Midbrain (tissue), 1 donor: ENCODE data around the gene ZBTB45.

Source experiments
- DNase-seq: peaks from one replicate; lab custom pipeline; 2025; lab: John Stamatoyannopoulos, UW

Gene ZBTB45

DNA sequence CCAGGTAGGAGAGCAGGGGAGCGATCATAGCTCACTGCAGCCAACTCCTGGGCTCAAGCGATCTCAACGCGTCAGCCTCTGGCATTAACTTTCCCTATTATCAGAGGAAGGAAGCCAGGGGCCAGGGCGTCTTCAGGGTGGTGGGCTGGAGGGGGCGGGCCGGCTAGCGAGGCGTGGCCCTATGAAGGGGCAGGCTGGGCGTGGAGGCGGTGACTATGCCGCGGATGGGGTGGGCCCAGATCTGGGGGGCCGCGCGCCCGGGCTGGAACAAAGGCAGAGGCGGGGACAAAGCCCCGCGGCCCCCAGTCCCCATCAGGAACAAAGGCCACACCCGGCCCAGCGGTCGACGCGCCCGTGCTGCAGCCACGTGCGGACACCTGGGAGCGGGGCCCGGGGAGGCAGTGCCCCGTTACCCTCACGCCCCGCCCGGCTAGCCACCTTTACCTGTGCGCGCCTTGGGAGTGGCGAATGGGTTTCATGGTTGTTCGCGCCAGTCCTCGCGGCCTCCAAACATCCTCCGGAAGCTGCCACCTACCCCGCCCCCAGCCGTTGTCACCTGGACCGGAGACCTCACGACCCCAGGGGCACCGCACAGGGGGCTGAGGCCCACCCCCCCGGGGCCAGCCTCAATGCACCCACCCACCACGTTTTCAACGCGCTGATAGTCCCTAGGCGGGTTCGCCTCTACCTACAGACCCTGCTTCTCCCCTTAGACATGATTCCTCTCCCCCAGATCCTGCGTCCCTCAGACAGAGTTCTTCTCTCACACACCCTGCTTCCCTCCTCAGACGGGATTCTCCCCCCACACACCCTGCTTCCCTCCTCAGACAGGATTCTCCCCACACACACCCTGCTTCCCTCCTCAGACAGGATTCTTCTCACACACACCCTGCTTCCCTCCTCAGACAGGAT, 18.9 kb upstream of the ZBTB45 start:
- no peak for DNase-seq

DNA sequence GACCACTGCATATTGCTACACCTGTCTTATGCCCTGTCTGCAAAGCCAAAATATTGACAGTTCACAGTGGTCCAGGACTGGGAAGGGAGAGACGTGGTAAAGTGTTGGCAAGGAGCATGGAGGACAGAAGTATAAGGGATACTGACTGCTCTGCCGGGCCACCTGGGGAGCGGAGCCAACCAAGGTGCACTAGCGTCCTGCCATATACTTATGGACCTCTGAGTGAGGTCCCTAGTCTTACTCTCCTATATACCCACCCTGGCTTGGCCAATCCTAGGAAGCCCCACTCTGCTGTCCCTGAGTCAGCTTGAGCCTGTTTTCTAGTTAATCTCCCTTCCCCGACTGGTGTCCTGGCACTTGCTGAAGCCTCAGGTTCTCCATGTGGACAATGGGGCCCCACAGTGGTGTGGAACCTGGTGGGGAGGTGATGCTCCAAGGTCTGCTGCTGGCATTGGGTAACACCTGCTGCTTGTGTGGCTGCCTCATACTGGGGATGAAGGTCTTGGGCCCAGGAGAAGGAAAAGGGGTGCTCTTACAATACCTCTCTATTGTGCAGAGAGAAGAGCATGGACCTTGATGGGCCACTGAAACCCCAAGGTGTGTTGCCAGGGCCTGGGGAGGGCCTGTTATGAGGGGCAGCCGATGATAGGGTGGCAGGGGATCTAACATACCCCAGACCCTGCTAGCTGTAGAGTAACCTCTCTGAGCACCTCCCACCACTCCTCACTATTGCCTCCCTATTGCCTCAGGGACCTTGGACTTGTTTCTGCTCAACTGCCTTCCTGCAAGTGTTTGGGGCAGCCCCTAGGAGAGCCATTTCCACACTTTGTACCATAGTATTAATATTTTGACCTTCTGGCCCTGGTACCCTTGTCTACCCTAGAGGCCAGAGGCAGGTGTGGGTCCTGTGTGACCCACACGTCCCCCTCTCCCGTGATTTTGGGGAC, 17.5 kb upstream of the ZBTB45 start:
- DNase-seq: no peak

DNA sequence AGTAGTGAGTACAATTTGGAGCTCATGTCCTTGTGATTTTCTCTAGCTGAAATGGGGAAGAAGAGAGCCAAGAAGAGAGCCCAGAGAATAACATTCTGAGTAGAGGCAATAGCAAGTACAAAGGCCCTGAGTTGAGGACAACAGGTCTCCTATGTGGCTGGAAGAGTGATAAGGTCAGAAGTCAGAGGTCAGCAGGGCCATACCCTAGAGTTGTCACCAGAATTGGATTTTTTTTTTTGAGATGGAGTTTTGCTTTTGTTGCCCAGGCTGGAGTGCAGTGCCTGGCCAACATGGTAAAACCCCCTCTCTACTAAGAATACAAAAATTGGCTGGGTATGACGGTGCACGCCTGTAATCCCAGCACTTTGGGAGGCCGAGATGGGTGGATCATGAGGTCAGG, 16.2 kb upstream of the ZBTB45 start:
- DNase-seq: no peak

DNA sequence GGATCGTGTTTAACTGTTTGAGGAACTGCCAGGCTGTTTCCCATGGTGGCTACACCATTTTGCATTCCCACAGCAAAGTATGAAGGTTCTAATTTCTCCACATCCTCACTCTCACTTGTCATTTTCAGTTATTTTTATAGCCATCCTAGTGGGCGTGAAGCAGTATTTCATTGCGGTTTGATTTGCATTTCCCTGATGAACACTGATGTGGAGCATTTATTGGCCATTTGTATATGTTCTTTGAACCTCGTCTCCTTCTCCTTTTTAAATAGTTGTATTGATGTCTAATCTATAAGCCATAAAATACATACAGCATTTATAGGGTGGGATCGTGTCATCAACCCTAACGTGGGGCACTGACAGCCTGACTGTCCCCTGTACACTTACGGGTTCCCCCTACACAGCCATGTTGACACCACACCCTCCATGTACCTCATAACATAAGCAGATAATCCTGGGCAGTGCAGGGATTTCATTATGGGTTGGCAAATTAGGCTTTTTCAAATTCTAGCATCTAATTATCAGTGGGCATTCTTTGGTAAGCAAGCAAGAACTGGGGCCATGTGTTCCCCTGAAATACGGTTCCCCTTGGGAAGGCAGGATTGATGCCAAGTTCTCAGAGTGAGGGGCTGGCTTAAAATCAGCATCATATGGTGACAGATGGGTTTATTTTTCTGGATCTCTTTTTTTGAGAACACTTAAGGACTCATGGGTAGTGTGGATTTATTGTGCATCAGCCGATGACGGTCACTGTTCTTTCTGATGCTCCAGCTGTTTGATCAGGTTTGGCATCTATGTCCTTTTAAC, 11.6 kb upstream of the ZBTB45 start:
- no peak for DNase-seq

DNA sequence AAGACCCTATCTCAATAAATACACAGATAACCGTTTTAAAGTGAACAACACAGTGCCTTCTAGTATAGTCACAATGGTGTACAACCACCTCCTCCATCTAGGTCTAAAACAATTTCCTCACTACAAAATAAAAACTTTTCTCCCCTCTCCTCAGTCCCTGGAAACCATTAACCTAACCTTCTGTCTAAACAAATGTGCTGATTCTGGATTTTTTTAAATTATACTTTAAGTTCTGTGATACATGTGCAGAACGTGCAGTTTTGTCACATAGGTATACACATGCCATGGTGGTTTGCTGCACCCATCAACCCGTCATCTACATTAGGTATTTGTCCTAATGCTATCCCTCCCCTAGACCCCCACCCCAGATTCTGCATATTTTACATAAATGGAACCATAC, 9.8 kb upstream of the ZBTB45 start:
- DNase-seq: no peak

DNA sequence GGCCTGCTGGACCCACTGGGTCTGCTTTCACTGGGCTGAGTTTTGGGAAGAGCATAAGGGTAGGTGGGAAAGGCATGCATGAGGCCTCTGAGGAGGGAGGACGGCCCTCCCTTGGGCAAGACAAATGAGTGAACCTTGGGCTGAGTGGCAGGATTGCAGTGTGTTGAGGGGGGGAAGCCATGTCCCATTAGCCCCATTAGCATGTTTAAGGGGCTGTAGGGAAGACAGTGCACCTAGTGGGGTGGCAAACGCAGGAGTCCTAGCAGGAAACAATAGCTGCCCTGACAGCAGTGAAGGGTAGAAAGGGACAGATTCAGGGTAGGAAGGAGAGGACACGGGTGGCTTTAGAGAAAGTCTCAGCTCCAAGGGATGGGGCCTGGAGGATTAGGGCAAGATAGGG, 3.1 kb upstream of the ZBTB45 start:
- DNase-seq: no peak

DNA sequence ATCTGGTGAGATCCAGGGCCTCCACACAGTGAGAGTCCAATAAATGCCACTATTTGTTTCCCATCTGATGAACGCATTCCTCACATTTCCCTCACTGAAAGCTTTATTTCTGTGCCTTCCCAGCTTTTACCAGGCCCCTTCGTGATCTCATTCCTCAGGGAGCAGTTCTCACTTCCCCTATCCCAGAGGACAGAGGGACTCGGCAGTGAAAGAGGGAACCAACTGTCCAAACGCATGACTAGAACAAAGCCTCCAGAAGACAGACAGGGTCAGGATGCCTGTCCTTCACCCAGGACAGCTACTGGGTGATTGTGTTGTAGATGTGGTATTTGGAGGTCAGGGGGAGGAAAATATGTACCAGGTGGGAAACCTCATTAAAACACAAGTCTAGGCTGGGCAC, 2.0 kb upstream of the ZBTB45 start:
- no peak for DNase-seq

DNA sequence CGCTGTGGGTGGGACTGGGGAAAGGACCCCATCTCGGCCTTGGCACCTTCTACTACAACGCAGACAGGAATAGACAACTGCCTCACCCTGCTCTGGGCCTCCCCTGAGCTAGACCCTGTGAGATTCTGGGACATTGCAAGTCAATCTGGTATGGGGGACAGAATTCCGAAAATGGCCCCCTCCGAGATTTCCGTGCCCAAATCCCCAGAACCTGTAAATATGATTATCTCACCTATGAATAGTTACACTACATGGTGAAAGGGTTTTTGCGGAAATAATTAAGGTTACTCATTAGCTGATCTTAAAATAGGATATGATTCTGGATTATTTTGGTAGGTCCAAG, 618 bp upstream of the ZBTB45 start:
- no peak for DNase-seq

DNA sequence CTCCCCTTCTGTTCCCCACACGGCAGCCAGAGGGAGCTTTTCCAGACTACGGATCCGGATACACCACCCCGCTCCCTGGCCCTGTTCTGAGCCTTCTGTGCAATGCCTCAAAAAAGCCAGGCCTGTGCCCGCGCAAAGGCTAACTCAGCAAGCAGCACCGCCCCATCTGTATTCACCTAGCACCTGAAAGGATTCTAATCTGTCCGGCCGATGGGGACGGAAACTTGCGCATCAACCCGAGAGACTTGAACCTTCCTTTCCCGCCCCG, 589 bp downstream of the ZBTB45 start:
- DNase-seq: peak; percentile 30

DNA sequence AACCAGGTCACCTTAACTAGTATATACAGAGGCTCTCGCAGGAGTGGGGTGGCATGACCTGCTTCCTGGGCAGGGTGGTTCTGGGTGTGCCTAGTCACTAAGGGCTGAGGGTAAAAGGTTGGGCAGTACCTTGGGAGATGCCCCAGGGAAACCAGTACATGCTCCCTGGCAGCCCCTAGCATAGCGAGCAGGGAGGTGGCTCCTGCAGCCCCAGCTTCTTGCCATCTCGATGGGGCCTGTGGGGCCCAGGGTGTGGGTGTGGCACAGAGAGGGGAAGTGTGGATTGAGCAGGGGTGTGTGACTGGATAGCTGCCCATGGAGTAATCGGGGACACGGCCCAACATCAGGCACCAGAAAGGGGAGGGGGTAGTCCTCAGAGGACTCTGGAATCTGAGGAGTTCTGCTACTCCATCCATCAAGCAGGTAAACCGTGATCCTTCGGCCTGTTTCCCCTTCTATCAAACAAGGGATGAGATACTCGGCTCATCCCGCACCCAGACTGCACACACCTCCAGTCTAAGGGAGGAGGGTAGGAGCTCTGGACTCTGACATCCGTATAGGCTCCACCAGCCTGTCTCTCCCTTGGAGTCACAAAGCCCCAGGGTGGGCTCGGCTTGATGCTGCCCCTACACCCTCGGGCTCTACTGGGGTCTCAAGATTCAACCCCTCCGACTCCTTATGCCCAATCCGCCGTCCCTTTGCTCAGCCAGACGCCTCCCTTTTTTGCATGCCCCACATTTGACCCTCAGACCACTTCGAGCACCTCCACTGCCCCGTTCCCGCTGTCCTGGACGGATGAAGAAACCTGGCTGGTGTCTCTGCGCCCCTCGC, 1.1 kb downstream of the ZBTB45 start:
- DNase-seq: no peak

DNA sequence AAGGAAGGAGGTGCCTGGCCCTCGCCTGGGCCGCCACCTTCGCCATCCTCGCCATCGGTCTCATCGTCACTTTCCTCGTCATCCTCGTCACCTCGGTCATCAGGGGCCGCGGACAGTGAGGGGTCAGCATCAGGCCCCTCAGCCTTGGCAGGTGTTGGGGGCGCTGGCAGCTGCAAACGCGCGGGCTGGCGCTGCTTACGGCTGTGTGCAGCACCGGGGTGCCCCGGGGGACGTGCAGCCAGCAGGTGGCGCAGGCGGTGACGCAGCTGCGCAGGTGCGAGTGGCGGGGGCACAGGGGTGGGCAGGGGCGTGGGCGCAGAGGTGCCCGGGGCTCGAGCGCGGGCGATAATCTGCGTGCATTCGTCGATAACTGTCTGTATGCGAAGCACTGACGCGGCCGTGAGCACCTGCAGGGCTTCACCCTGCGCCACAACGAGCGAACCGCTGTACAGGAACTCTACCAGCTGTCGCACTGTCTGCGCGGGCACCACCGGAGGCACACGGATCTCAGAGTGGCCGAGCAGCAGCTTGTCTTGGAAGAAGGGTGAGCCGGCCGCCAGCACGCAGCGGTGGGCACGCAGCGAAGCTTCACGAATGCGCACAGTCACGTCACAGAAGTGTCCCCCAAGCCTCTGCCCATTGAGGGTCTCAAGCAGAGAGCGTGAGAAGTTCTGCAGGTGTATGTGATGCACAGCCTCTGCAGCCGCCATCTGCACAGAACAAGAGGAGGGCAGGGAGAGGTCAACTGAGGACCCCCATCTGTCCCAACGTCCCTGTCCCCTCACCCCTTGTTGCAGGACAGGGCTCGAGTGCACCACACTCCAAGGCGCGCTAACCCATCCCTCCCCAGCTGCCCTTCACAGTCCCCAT, 2.4 kb downstream of the ZBTB45 start:
- no peak for DNase-seq

DNA sequence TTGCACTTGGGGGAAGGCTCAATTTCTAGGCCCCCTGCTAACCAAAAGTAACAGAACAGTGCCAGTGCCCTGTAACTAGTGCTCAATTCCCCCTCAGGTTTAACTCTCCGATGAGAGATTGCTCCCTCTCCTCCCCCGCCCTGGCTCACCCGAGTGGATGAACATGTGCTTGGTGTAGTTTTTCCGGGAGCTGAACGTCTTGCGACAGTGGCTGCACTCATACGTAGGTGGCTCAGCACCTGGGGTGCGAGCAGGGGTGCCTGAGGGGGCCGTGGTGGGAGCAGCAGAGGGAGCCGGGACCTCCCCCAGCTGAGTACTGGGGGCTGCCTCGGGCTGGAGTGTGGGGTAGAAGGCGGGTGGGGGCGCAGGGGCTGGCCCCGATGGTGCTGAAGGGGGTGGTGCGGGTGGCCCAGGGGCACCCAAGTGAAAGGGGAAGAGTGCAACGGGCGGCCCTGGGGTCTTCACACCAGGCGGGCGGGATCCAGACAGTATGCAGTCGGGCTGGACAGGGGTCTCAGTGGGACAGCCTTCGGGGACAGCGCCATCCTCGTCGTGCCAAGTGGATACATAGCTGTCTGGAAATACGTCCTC, 3.3 kb downstream of the ZBTB45 start:
- DNase-seq: no peak

DNA sequence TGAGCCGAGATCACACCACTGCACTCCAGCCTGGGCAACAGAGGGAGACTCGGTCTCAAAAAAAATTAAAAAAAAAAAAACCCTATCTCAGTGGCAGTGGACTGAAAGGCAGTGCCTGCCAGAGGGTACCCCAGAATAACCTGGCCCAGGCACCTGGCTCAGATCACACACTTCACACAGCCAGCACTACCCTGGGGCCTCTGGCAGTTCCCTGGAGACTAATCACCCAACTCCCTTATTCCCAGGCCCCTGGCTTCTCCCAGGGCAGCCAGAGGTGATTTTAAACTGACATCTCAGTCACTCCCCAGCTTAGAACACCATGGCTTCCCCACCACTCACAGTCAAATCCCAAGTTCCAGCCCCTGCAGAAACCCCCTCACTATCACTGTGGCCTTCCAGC, 4.4 kb downstream of the ZBTB45 start:
- DNase-seq: no peak

DNA sequence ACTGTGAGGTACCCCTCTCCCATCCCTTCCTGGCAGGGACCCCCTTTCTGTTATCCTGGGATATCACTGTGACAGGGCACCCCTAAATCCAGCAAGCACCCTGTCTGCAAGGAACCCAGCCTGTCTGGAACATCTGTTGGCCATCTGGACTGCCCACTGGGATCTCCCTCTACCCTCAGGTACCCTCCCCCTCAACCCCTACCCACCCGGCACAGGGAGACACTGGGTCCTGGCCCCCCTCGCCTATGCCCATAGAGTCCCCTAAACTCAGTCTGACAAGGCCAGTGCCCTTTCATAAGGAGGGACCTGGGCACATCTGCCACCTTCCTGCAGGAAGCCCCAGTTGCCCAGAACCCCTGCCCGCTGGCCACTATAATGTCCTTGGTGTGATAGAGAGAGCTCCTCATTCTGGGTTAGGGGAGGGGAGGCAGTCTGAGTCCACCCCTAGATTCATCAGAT, 5.0 kb downstream of the ZBTB45 start:
- no peak for DNase-seq

DNA sequence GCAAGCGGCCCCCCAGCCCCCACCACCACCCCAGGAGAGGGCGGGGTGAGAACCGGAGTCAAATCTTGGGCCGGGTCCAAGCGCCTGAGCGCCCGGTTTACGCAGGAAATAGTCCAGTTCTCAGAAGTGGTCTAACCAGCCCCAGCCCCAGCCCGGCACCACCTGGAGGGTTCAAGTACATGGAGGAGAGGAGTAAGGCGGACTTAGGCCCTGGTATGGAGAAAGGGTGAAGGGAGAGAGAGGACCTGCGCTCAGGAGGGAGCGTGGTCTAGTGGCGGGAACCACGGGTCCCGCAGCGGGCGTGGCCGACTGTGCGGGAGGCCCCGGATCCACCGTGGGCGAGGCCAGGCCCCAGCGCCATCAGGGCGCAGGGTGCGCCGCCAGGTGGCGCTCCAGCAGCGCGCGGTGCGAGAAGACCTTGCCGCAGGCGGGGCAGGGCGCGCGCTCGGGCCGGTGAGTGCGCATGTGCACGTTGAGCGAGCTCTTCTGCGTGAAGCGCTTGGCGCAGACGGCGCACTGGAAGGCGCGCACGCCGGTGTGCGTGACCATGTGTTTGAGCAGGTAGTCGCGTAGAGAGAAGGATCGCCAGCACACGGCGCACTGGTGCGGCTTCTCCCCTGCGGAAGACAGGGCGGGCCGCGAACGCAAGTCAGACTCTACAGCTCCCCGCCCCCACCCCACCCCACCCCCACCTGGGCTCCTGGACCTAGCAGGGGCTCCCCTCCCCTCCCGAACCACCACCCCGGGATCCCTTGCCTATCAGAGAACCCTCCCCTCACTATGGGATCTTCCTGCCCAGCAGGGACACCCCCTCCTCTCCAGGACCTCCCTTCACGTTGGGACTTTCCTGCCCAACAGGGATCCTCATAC, 5.7 kb downstream of the ZBTB45 start:
- peak; percentile 84 for DNase-seq

DNA sequence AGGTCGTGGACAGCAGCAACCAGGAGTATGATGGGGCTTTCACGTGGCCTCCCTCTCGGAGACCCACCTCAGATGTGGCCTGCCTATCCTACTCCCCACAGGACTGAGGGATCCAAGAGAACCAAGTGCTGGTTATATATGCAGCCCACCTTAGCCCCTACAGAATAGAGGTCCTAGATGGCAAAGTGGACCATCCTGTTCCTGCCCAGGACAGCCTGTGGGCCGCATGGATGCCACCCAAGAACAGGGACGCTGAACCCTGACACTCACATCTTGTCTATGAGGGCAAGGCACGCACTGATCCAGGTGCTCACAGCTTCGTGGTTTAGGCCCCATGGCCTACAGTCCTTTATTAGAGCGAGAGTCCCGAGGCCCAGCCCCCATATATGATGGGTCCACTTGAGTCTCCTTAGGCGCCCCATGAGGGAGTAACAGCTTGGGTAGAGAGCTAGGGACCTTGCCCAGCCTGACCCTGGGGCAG, 6.4 kb downstream of the ZBTB45 start:
- DNase-seq: no peak

DNA sequence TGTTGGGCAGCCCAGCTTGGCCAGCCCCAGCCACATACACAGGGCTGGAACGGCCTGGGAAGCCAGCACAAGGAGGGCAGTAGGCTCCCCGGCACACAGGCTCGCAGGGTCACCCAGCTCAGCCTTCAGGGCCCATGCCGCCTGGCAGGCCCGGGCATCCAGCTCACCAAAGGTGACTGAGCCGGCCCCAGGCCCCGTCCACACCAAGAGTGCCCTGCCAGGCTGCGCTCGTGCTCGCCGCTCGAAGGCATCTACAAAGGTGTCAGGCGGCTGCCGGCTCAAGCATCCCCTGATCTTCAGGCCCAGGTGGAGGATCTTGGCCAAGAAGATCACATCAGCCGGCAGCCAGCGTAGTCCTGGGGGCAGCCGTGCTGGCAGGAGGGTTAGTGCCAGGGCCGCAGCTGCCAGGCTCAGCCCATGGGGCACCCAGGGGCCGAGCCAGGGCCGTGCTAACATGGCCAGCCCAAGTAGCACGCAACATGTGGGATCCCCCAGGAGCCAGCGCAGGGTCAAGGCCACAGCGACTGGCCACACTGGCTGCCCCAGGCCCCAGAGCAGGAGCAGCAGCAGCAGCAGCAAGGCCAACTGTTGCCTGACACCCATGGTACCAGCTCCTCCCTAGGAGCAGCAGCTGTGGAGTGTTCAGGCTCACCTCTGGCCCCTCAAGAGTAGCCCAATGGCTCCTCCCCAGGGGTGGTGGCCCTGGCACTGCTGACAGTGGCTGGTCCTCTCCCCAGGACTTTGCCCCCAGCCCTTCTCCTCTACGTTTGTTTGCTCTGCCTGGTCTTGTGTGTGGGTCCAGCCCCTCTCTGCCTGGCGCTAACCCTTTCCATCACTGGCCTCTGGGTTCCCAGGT, 8.0 kb downstream of the ZBTB45 start, which contains the start of gene SLC27A5:
Gene SLC27A5 (minus strand): TSS at position 640 of the 856 bp plus-strand sequence. CDS start 37 bp downstream, at position 603.
- no peak for DNase-seq
